NCI-H526 (cell line): Measurements from ENCODE around the gene EMP2.

Experiments used
- DNase-seq, 2 experiments: peaks; one replicate each; lab custom pipeline; 2025; lab: John Stamatoyannopoulos, UW

The EMP2 gene

DNA sequence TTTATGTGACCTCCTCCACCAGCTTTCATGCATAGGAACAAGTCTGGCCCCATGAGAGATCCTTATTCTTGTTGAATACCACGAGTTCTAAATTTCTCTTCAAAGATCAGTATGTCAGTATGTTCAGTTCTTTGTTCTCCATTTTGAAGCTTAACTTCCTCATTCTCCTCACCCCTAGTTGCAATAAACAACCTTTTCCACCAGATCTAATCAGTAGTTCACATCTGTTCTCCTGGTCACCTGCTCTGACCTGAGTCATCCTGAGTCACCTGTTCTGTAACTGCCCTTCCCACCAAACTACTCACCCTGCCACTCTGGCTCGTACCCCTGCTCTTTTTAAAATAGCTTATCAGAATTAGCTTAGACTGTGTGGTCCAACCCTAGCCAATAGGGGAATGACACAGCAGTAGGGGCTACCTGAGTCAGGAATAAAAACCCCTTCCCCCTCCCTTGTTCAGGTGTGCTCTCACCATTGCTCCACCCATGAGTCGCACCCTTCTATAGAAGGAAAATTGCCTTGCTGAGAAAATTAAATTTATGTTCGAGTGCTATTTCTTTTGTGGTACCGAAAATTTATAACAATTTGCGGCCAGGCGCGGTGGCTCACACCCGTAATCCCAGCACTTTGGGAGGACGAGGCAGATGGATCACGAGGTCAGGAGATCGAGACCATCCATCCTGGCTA is 94.6 kb downstream of the EMP2 start:
- DNase-seq, result no peak

DNA sequence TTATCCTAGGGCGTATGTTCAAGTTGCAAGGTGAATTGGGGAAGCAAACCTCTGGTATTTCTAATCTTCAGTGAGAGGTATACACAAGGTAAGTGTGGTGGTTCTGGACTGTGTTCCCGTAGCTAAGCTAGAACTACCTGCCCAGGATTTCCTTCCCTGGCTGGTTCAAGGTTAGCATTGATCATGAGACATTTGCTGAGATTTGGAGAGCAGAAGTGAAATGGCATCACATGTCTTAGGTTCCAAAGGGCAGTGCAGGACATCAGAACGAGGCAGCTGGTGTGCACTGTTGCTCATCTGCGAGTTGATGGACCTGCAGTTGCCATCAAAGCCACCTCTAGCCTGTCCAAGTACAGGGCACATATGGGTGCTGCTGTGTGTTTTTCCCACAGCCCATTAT is 95.2 kb downstream of the EMP2 start:
- DNase-seq, result no peak

DNA sequence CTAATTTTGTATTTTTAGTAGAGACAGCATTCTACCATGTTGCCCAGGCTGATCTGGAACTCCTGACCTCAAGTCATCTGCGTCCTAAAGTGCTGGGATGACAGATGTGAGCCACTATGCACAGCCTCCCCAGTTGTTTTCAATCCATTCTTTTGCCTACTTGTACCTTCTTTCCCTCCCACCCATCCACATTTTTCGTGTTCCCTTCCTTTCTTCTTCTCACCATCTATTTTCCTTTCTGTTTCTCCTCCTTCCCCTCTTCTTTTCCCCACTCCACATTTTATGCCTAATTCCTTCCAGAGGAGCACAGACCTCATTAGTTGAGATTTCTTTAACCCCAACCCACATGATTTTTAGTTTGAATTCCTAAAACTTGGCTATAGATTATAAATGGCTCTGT is 100.2 kb downstream of the EMP2 start:
- DNase-seq, result no peak
